ENCODE results near the gene HMGN1.
A peak's percentile ranks its signal among the peaks of the same experiment; 100 is the strongest.
"Not testable (repeated sequence)": the region's sequence is repeated elsewhere in the genome, so short reads cannot be mapped to it uniquely, and the experiment has no call there.

Gene HMGN1

GRCh38 chr21:39348355-39349210 is at the start of gene HMGN1:
HMGN1 (minus strand) TSS chr21:39349088; CDS start chr21:39348917, 171 bp downstream.
- peak; percentile 92 to 96 (median 94) for DNase-seq

- DNase-seq, result no peak
Measured at GRCh38 chr21:39397646-39398385, 48.9 kb upstream of the HMGN1 start.

DNA sequence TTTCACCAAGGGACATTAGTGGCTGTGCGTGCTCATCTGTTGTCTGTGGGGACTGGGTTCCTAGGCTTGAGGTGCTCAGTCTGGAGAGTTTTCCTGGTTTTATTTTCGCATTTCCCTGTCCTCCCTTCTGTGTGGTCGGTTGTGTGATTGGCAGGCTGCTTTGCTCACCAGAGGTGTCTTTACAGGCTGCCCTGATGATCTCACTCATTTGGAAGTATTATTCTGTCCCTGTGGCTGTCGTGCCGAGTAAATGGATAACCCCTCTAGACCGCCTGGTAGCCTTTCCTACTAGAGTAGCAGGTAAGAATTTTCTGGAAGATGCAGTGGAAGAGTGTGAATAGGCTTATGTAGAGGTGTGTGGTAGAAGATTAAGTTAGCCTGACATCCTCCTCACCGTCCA is 44.1 kb upstream of the HMGN1 start:
- DNase-seq, result no peak

- no peak for DNase-seq
Measured at GRCh38 chr21:39390212-39390765, 41.4 kb upstream of the HMGN1 start.

DNA sequence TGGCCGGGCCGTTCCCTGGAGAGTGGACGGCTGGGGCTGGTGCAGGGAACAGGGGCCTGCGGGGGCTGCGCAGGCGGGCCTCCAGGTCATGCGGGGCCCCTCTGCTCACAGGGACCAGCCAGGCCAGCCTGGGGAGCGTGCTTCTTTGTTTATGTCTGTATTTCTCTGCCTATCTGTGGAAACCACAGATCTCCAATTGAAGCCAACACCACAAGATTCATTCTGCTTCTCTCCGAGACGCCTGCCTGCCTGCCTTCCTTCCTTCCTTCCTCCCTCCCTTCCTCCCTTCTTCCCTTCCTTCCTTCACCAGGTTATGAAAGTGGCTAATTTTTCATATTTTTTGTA is 39.9 kb upstream of the HMGN1 start:
- no peak for DNase-seq

GRCh38 chr21:39388038-39388810 is 39.3 kb upstream of the HMGN1 start:
- peak; percentile 60 to 85 (median 82) for DNase-seq

DNA sequence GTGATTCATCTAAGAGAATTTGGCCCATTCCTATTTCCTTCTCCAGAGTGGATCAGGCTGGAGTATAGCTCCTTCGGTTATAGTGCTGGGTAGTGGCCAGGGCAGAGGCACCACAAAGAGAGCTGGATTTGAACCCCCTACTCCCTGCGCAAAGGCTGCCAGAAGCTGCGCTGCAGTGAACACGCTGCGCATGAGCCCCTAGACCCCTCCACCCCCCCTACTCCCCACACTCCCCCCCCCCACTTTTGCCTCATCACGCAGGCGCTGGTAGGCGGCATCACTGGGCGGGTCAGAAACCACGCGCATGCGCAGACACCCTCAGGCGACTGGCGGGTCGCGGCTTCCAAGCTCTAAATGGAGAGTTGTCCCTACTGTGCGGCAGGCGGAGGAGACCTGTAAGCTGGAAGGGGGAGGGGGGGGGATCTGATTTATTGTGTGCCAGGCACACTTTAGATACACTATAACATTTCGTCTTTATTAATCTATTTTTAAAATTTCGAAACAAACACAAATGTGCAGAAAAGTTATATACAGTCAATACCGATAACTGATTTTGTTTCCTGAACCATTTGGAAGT is 38.7 kb upstream of the HMGN1 start:
- peak; percentile 77 to 94 (median 90) for DNase-seq

GRCh38 chr21:39386899-39387298 is 38.0 kb upstream of the HMGN1 start:
- no peak for DNase-seq

- DNase-seq, result no peak
Measured at GRCh38 chr21:39386194-39386593, 37.3 kb upstream of the HMGN1 start.

DNA sequence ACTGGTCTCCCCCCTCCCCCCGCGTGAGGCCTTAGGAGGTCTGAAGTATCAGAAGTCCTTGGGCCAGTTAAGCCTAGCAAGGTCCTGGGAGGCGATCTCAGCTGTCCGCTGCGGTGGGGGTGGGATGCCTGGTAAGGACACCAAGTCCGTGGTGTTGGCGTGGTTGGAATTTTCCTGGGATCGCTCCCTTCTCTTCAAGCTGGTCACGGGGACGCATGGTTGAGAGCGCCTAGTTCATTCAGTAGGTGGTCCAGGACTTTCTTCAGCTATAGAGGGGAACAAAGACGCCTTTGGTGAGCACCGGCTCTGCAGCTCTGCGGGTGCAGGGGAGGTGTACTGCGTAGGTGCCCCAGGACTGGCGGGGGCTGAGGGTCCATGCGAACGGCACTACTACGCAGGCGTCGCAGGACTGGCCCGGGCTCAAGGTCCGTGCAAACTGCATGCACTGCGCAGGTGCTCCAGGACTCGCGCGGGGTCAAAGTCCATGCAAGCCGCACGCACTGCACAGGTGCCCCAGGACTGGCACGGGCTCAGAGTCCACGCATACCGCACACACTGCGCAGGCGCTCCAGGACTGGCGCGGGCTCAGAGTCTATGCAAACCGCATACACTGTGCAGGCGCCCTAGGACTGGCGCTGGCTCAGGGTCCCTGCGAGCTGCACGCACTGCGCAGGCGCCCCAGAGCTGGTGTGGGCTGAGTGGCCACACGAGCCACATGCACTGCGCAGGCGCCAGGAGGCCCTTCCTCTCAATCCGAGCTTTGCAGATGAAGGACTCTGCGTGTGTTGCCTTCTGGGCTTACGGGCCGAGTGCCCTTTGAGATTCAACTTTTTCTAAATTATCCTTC is 36.6 kb upstream of the HMGN1 start:
- peak in 5 of 6 experiments; percentile 18 to 57 (median 38) for DNase-seq

GRCh38 chr21:39384674-39385298 is 35.9 kb upstream of the HMGN1 start:
- no peak for DNase-seq

DNA sequence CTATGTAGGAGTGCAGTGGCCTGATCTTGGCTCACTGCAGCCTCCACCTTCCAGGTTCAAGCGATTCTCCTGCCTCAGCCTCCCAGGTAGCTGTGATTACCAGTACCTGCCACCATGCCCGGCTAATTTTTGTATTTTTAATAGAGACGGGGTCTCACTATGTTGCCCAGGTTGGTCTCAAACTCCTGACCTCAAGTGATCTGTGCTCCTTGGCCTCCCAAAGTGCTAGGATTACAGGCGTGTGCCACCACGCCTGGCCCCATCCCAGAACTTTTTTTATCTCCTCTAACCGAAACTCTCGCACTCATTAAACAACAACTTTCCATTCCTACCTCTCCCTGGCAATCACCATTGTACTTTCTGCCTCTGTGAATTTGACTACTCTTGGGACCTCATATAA is 33.2 kb upstream of the HMGN1 start:
- DNase-seq, result not testable (repeated sequence)

DNA sequence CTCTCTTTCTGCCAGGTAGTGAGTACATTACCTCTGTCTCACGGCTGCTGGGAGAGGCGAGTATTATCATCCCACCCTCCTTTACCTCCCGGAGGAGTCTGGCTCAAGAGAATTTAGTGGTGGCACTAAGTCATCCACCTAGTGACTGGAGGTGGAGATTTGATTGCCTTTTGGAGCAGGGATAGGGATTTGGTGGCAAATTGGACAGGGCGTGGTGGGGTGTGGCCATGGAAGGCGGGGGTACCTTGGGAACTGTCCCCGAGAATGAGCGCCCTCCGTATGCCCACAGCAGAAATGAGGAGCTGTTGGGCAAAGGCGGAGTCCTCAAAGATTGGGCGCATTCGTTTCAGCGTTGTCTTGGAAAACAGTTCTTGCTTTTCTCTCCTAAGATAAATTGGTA is 32.1 kb upstream of the HMGN1 start:
- DNase-seq, result no peak

DNA sequence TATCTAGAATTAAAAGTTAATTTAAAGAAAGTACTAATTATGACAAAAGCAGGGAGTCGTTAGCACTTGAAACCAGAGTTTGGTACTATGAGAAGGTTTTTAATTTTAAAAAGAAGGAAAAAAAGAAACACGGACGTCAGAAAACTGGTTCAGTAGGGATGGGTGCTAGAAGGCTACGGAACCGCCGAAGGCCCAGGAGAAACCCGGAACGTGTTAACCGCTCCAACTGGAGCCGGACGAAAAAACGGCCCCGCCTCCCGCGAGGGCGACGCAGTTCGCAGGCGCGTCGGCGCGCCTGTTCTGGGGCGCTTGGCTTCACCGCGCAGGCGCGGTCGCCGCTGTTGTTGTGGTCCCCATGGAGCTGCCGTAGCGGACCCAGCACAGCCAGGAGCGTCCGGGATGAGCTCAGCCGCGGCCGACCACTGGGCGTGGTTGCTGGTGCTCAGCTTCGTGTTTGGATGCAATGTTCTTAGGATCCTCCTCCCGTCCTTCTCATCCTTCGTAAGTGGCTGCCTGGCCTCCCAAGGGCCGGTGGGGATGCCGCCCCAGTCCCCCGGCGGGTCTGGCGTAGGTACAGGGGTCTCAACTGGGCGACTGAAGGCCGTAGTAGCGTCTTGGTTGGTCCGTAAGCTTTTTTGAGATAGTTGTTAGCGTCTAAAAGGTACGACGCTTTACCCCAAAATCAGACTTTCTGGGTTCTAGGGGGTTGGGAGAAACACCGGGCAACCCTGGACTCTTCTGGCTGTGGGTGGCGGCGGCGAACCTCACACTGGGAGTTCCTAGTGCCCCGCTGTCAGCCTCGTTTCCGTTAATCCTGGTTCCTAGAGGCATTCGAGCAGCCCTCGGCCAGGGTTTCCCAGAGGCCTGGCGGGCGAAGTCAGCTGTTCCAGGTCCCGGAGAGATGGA is 31.4 kb upstream of the HMGN1 start:
- peak; percentile 75 to 85 (median 78) for DNase-seq

DNA sequence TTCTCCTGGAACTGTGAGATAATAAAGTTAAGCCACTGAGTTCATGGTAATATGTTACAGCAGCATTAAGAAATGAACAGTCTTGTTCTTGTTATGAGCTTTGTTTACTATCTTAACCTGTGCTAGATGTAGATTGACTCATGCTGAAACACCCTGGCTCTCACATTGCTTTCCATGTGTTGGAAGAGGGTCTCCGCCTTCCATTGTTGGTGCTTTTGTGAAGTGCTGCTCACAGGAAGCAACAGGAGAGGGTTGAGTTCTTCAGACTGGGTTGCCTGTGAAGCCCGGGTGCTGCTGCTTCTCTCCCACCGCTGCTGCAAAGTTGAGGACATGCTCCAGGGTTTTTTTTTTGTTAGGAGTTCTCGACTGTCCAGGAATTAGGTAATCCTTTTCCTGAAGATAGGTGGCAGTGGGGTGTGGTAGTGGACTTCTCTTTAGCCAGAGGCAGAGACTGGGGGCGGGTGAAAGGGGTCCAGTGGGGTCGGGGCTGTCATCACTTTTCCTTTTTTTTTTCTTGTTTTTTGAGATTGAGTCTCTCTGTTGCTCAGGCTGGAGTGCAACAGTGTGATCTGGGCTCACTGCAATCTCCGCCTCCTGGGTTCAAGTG is 28.7 kb upstream of the HMGN1 start:
- DNase-seq, result no peak

- no peak for DNase-seq
Measured at GRCh38 chr21:39375446-39375845, 26.6 kb upstream of the HMGN1 start.

DNA sequence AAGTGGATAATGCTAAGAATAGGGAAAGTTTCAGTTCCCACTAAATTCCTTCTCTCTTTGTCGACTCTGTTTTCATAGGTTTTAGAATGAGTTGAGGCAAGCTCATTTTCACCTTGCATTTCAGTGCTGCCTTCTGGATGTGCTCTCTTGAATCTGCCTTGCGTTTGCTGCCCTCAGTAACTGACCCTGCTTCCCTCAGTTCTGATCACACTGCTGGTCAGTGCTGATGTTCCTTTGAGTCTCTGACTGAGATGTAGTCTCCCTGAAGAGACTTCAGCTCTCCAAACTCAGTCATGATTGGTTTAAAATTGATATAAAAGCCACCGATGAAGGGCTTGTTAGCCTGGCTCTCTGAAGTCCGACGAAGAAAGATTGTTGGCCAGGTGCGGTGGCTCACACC is 25.2 kb upstream of the HMGN1 start:
- DNase-seq, result no peak

DNA sequence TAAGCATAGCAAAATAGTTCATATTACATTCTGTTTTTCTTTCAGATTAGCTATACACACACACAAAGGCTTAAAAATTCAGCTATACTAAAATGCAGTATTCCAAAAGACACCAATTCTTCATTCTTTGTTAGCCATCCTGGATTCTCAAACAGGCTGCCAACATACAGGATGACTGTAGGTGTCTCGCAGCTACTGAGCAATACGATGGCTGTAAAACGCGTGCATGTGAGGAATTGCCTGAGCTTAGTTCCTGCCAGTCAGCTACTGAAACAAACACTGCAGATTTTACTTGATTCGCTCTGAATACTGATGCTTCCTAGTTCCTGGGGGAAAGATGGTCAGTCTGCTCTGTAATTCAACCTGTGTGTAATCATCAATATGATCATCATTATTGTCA is 24.7 kb upstream of the HMGN1 start:
- DNase-seq, result peak in 3 of 6 experiments; percentile 6 to 9 (median 6)

- not testable (repeated sequence) for DNase-seq
Measured at GRCh38 chr21:39369896-39370288, 21.0 kb upstream of the HMGN1 start.

- DNase-seq, result no peak
Measured at GRCh38 chr21:39367783-39368182, 18.9 kb upstream of the HMGN1 start.

Measured in stimulated activated naive CD4-positive, alpha-beta T cell (primary cell).